Measurements from ENCODE around the gene FUBP1. TPM values are rescaled to one million over a fixed set of nuclear protein-coding genes. Genes with fewer than 3 reads are reported as not detected.
"Not testable (repeated sequence)": the region's sequence is repeated elsewhere in the genome, so short reads cannot be mapped to it uniquely, and the experiment has no call there.

FUBP1 gene
- total RNA-seq: 100 to 1,000 TPM; 223 to 228 TPM

GRCh38 chr1:77978969-77979876 lies at the start of gene FUBP1:
Gene FUBP1, minus strand, starts transcription at chr1:77979072. Its CDS starts 68 bp downstream, at chr1:77979004.
- H3K9me3 Mint-ChIP-seq: no peaks in the 10 kb centered on the region
- peaks cover 27% of the 10 kb centered on the region for H3K36me3 Mint-ChIP-seq
- DNase-seq: peak; percentile 86
- H3K27me3 Mint-ChIP-seq: no peaks in the 10 kb centered on the region
- H3K27ac Mint-ChIP-seq: no peak within 1 kb of the TSS
- H3K4me1 Mint-ChIP-seq: peaks cover 35% of the 10 kb centered on the region
- no peak within 1 kb of the TSS for H3K4me3 Mint-ChIP-seq
- ATAC-seq (ENCODE audit: low read depth): peak; percentile 83
- POLR2A ChIA-PET: interaction anchor here (0.6 to 7.7 kb wide), 15 partner anchors 12 to 671 kb away, joined by 3 to 224 read pairs (median 7); partner anchors contain the start of genes DNAJB4, IFI44, IFI44L and MIGA1

- H3K9me3 Mint-ChIP-seq; H3K4me3 Mint-ChIP-seq; H3K36me3 Mint-ChIP-seq; H3K27ac Mint-ChIP-seq; H3K4me1 Mint-ChIP-seq; H3K27me3 Mint-ChIP-seq; DNase-seq; ATAC-seq (ENCODE audit: low read depth); POLR2A ChIA-PET: not testable (repeated sequence)
Measured at GRCh38 chr1:78021134-78021533, 42.3 kb upstream of the FUBP1 start.

- POLR2A ChIA-PET: no interaction called here
- no peak for ATAC-seq (ENCODE audit: low read depth)
- H3K36me3 Mint-ChIP-seq: peaks cover 7% of the 10 kb centered on the region
- peaks cover 1% of the 10 kb centered on the region for H3K4me1 Mint-ChIP-seq
- H3K9me3 Mint-ChIP-seq: no peaks in the 10 kb centered on the region
- no peak overlapping the region for H3K27ac Mint-ChIP-seq
- no peak for DNase-seq
- H3K27me3 Mint-ChIP-seq: no peaks in the 10 kb centered on the region
- H3K4me3 Mint-ChIP-seq: no peak overlapping the region
Measured at GRCh38 chr1:78019024-78019423, 40.2 kb upstream of the FUBP1 start.

GRCh38 chr1:78015148-78015547 lies 36.3 kb upstream of the FUBP1 start:
- POLR2A ChIA-PET: interaction anchor here (1.6 kb wide), 1 partner anchor 9 kb away, joined by 6 read pairs; the partner anchor contains the start of gene DNAJB4
- Mint-ChIP-seq H3K9me3 (no peaks in the 10 kb centered on the region), H3K4me3 (no peak overlapping the region), H3K27ac (no peak overlapping the region), H3K27me3 (no peaks in the 10 kb centered on the region), H3K4me1 (peaks cover 8% of the 10 kb centered on the region), H3K36me3 (peaks cover 14% of the 10 kb centered on the region)
- ATAC-seq (ENCODE audit: low read depth) (no peak), DNase-seq (no peak)

GRCh38 chr1:78011050-78011449 lies 32.2 kb upstream of the FUBP1 start:
- H3K4me1 Mint-ChIP-seq: peaks cover 26% of the 10 kb centered on the region
- no peak for DNase-seq
- ATAC-seq (ENCODE audit: low read depth): no peak
- POLR2A ChIA-PET: interaction anchor here (0.7 kb wide), 1 partner anchor 86 kb away, joined by 4 read pairs; no protein-coding TSS in a partner anchor
- H3K9me3 Mint-ChIP-seq: no peaks in the 10 kb centered on the region
- H3K27me3 Mint-ChIP-seq: no peaks in the 10 kb centered on the region
- peaks cover 10% of the 10 kb centered on the region for H3K36me3 Mint-ChIP-seq
- H3K27ac Mint-ChIP-seq: no peak overlapping the region
- H3K4me3 Mint-ChIP-seq: no peak overlapping the region

- POLR2A ChIA-PET: interaction anchor here (0.6 kb wide), 1 partner anchor 327 kb away, joined by 3 read pairs; no protein-coding TSS in a partner anchor
- Mint-ChIP-seq H3K9me3 (no peaks in the 10 kb centered on the region), H3K36me3 (peaks cover 7% of the 10 kb centered on the region), H3K4me1 (peaks cover 27% of the 10 kb centered on the region), H3K27me3 (no peaks in the 10 kb centered on the region), H3K4me3 (no peak overlapping the region), H3K27ac (no peak overlapping the region)
- ATAC-seq (ENCODE audit: low read depth): no peak
- DNase-seq: no peak
Measured at GRCh38 chr1:78009836-78010235, 31.0 kb upstream of the FUBP1 start.

- ATAC-seq (ENCODE audit: low read depth) (no peak), DNase-seq (no peak)
- no peak overlapping the region for H3K27ac Mint-ChIP-seq
- POLR2A ChIA-PET: no interaction called here
- H3K4me1 Mint-ChIP-seq: peaks cover 31% of the 10 kb centered on the region
- no peaks in the 10 kb centered on the region for H3K27me3 Mint-ChIP-seq
- H3K4me3 Mint-ChIP-seq: no peak overlapping the region
- peaks cover 7% of the 10 kb centered on the region for H3K36me3 Mint-ChIP-seq
- no peaks in the 10 kb centered on the region for H3K9me3 Mint-ChIP-seq
Measured at GRCh38 chr1:78009276-78009675, 30.4 kb upstream of the FUBP1 start.

- Mint-ChIP-seq H3K9me3 (no peaks in the 10 kb centered on the region), H3K27me3 (no peaks in the 10 kb centered on the region), H3K4me3 (peak overlapping the region; percentile 55), H3K36me3 (peaks cover under 1% of the 10 kb centered on the region), H3K4me1 (peaks cover 35% of the 10 kb centered on the region), H3K27ac (no peak overlapping the region)
- ATAC-seq (ENCODE audit: low read depth) (no peak), DNase-seq (no peak)
- POLR2A ChIA-PET: interaction anchor here (6.5 kb wide), 1 partner anchor 29 kb away, joined by 224 read pairs; the partner anchor contains the start of gene FUBP1
Measured at GRCh38 chr1:78007677-78008341, 28.9 kb upstream of the FUBP1 start.

GRCh38 chr1:78006521-78006920 lies 27.6 kb upstream of the FUBP1 start:
- Mint-ChIP-seq H3K4me3 (peak overlapping the region; percentile 95), H3K9me3 (no peaks in the 10 kb centered on the region), H3K36me3 (no peaks in the 10 kb centered on the region), H3K27me3 (no peaks in the 10 kb centered on the region), H3K27ac (no peak overlapping the region), H3K4me1 (peaks cover 38% of the 10 kb centered on the region)
- ATAC-seq (ENCODE audit: low read depth): no peak
- DNase-seq: no peak
- POLR2A ChIA-PET: interaction anchor here (2.0 to 6.5 kb wide), 2 partner anchors 8 to 28 kb away, joined by 6 to 224 read pairs; partner anchors contain the start of gene FUBP1

- peak overlapping the region; percentile 63 for H3K27ac Mint-ChIP-seq
- no peak for ATAC-seq (ENCODE audit: low read depth)
Measured at GRCh38 chr1:78005755-78006154, 26.9 kb upstream of the FUBP1 start.

GRCh38 chr1:78005448-78005722 lies 26.5 kb upstream of the FUBP1 start:
- POLR2A ChIA-PET: interaction anchor here (1.1 to 6.5 kb wide), 14 partner anchors 9 to 644 kb away, joined by 3 to 224 read pairs (median 8); partner anchors contain the start of genes FUBP1, GIPC2, IFI44 and IFI44L
- H3K4me3 Mint-ChIP-seq: peak overlapping the region; percentile 95
- DNase-seq: no peak
- no peaks in the 10 kb centered on the region for H3K27me3 Mint-ChIP-seq
- no peaks in the 10 kb centered on the region for H3K36me3 Mint-ChIP-seq
- peaks cover 35% of the 10 kb centered on the region for H3K4me1 Mint-ChIP-seq
- ATAC-seq (ENCODE audit: low read depth): no peak
- H3K27ac Mint-ChIP-seq: peak overlapping the region; percentile 96
- H3K9me3 Mint-ChIP-seq: no peaks in the 10 kb centered on the region

More at GRCh38 chr1:78005755-78006154, 26.9 kb upstream of the FUBP1 start:
- Mint-ChIP-seq H3K27me3 (no peaks in the 10 kb centered on the region), H3K36me3 (no peaks in the 10 kb centered on the region), H3K4me3 (peak overlapping the region; percentile 95), H3K9me3 (no peaks in the 10 kb centered on the region), H3K4me1 (peaks cover 35% of the 10 kb centered on the region)
- no peak for DNase-seq
- POLR2A ChIA-PET: interaction anchor here (1.1 to 6.5 kb wide), 8 partner anchors 9 to 614 kb away, joined by 3 to 224 read pairs (median 16); partner anchors contain the start of genes FUBP1, IFI44L, MIGA1 and USP33

GRCh38 chr1:78004719-78005447 lies 26.0 kb upstream of the FUBP1 start, which contains the start of gene DNAJB4:
Gene DNAJB4, plus strand, starts transcription at chr1:78004939. Its CDS starts 172 bp downstream, at chr1:78005111.
- POLR2A ChIA-PET: interaction anchor here (0.6 to 6.5 kb wide), 30 partner anchors 10 to 1850 kb away, joined by 3 to 224 read pairs (median 5); partner anchors contain the start of genes FUBP1, GIPC2, IFI44 and IFI44L
- peak within 1 kb of the TSS; percentile 95 for H3K4me3 Mint-ChIP-seq
- peak within 1 kb of the TSS; percentile 96 for H3K27ac Mint-ChIP-seq
- H3K36me3 Mint-ChIP-seq: no peaks in the 10 kb centered on the region
- DNase-seq (no peak), ATAC-seq (ENCODE audit: low read depth) (peak; percentile 99)
- no peaks in the 10 kb centered on the region for H3K27me3 Mint-ChIP-seq
- peaks cover 33% of the 10 kb centered on the region for H3K4me1 Mint-ChIP-seq
- H3K9me3 Mint-ChIP-seq: no peaks in the 10 kb centered on the region

Measured in activated naive CD8-positive, alpha-beta T cell treated with anti-CD3 and anti-CD28 coated beads, Interleukin-2, amount 10 ng/mL, durations not matched to agents 7 days and 5 days (primary cell).